ENCODE measurements around the gene ALDH3B2.

DNA sequence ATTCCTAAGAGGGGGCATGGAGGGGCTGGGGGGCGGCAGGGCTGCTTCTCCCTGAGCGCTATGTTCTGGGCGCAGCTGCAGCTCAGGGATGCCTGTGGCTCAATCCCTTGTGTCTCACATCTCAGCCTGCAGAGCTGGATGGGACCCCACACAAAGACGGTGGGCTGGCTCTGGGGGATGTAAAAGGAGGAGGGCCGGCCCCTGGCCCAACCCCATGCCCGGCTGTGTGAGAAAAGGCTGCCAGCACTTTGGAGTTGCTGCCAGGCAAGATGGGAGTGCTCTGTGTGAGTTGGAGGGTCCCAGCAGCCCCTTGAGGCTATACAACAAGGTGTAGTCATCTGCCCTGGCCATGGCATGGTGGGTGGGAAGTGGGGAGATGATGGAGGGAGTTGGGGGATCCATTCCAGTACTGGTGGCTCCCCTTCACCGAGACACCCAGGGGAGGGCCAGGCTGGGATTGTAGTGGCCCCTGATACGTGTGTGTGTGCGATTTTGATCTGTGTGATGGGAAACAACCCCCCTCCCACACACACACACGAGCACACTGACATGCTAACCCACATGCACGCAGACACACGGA lies 33.6 kb downstream of the ALDH3B2 start:
- no peak for TF ChIP-seq POLR2A (IDR thresholded peaks at IDR 0.05)
- TF ChIP-seq, protein P1, sequence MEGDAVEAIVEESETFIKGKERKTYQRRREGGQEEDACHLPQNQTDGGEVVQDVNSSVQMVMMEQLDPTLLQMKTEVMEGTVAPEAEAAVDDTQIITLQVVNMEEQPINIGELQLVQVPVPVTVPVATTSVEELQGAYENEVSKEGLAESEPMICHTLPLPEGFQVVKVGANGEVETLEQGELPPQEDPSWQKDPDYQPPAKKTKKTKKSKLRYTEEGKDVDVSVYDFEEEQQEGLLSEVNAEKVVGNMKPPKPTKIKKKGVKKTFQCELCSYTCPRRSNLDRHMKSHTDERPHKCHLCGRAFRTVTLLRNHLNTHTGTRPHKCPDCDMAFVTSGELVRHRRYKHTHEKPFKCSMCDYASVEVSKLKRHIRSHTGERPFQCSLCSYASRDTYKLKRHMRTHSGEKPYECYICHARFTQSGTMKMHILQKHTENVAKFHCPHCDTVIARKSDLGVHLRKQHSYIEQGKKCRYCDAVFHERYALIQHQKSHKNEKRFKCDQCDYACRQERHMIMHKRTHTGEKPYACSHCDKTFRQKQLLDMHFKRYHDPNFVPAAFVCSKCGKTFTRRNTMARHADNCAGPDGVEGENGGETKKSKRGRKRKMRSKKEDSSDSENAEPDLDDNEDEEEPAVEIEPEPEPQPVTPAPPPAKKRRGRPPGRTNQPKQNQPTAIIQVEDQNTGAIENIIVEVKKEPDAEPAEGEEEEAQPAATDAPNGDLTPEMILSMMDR (IDR thresholded peaks at IDR 0.05): no peak

Measured in Peyer's patch (tissue), 4 donors.